GM23338 (cell line): ENCODE data around the gene CHST11. TPM values are rescaled to one million over a fixed set of nuclear protein-coding genes. Genes with fewer than 3 reads are reported as not detected.

Experiments
- ATAC-seq: fragments of 200-7000 bp; cut with Tn5 transposase; 3 replicates; pipeline ENCODE4 v1.9.1; 2020
- DNase-seq: peaks from one replicate; pipeline ENCODE4 v3.0.0-alpha.2; 2015; ENCODE audit warnings: low spot score
- H2AFZ ChIP-seq: fragments of 200-600 bp; sonication (generic); 2 replicates; pipeline ENCODE4 v1.8.0; 2016; ENCODE audit warnings: antibody characterized with exemption, mild to moderate bottlenecking, moderate library complexity
- H3F3A ChIP-seq: fragments of 200-600 bp; sonication (generic); replicated peaks from 2 replicates; pipeline ENCODE4 v1.8.0; 2017; ENCODE audit warnings: antibody characterized with exemption, mixed run types, low read depth
- H3K27ac ChIP-seq: fragments of 200-600 bp; sonication (generic); 2 replicates; pipeline ENCODE4 v1.6.1; 2016; ENCODE audit warnings: low read depth
- H3K27me3 ChIP-seq: fragments of 200-600 bp; sonication (generic); 2 replicates; pipeline ENCODE4 v1.8.0; 2016; ENCODE audit warnings: mild to moderate bottlenecking, mixed run types, moderate library complexity; ENCODE audit not compliant: insufficient read depth
- H3K36me3 ChIP-seq: fragments of 200-600 bp; sonication (generic); 2 replicates; pipeline ENCODE4 v1.8.0; 2016; ENCODE audit warnings: mild to moderate bottlenecking; ENCODE audit not compliant: insufficient read depth
- H3K4me1 ChIP-seq: fragments of 200-600 bp; sonication (generic); 2 replicates; pipeline ENCODE4 v1.8.0; 2016; ENCODE audit warnings: mild to moderate bottlenecking, moderate library complexity; ENCODE audit not compliant: insufficient read depth
- H3K4me2 ChIP-seq: fragments of 200-600 bp; sonication (generic); 2 replicates; pipeline ENCODE4 v1.7.1; 2017; ENCODE audit warnings: mixed run types
- H3K4me3 ChIP-seq: fragments of 200-600 bp; sonication (generic); 2 replicates; pipeline ENCODE4 v1.6.1; 2016; ENCODE audit warnings: mixed run types
- H3K79me2 ChIP-seq: fragments of 200-600 bp; sonication (generic); replicated peaks from 2 replicates; pipeline ENCODE4 v1.8.0; 2017; ENCODE audit warnings: mild to moderate bottlenecking; ENCODE audit not compliant: insufficient read depth
- H3K9me2 ChIP-seq: fragments of 200-600 bp; sonication (generic); 2 replicates; pipeline ENCODE4 v1.8.0; 2017; ENCODE audit not compliant: insufficient read depth
- H4K20me1 ChIP-seq: fragments of 200-600 bp; sonication (generic); replicated peaks from 2 replicates; pipeline ENCODE4 v1.8.0; 2017; ENCODE audit warnings: mild to moderate bottlenecking; ENCODE audit not compliant: insufficient read depth
- H3K27ac Mint-ChIP-seq: 2 replicates; pipeline ENCODE4 v1.8.0; 2020; ENCODE audit warnings: inconsistent platforms, mild to moderate bottlenecking, moderate library complexity, mixed read lengths
- H3K27me3 Mint-ChIP-seq: 3 replicates; pipeline ENCODE4 v1.8.0; 2022; ENCODE audit warnings: low read depth, mild to moderate bottlenecking, moderate library complexity, mixed read lengths, inconsistent platforms; ENCODE audit not compliant: insufficient read depth, poor library complexity
- H3K36me3 Mint-ChIP-seq: 3 replicates; pipeline ENCODE4 v1.8.0; 2021; ENCODE audit warnings: low read depth, mild to moderate bottlenecking, inconsistent platforms, moderate library complexity, mixed read lengths
- H3K4me1 Mint-ChIP-seq: 3 replicates; pipeline ENCODE4 v1.8.0; 2020; ENCODE audit warnings: mild to moderate bottlenecking, inconsistent platforms, mixed read lengths
- H3K4me3 Mint-ChIP-seq: 3 replicates; pipeline ENCODE4 v1.8.0; 2021; ENCODE audit warnings: moderate library complexity, mild to moderate bottlenecking, inconsistent platforms, mixed read lengths
- H3K9me3 Mint-ChIP-seq: 3 replicates; pipeline ENCODE4 v1.8.0; 2020; ENCODE audit warnings: moderate library complexity, mild to moderate bottlenecking, inconsistent platforms, mixed read lengths
- CREB1 ChIP-seq: fragments of 250-450 bp; sonication (Bioruptor Pico); IDR thresholded peaks from 2 replicates; pipeline ENCODE4 v1.5.0; 2020; ENCODE audit warnings: low read depth, mild to moderate bottlenecking, moderate library complexity
- CTCF ChIP-seq, 2 experiments: fragments of 200-600 bp in 1 of 2; sonication (generic) in 1 of 2; conservative IDR thresholded peaks; 2 replicates each; pipeline versions ENCODE4 v1.5.1 to v1.6.1; 2016 to 2017; ENCODE audit warnings: antibody characterized with exemption in 2 of 2, low read depth in 2 of 2, mild to moderate bottlenecking in 2 of 2, moderate library complexity in 1 of 2
- JUNB ChIP-seq: IDR thresholded peaks from one replicate; pipeline ENCODE4 v1.6.1; 2016; ENCODE audit warnings: antibody characterized with exemption; ENCODE audit not compliant: unreplicated experiment
- POLR2AphosphoS5 ChIP-seq: IDR thresholded peaks from 2 replicates; pipeline ENCODE4 v1.6.1; 2016; ENCODE audit warnings: antibody characterized with exemption, low read depth
- STAT1 ChIP-seq: IDR thresholded peaks from one replicate; pipeline ENCODE4 v1.6.1; 2016; ENCODE audit warnings: antibody characterized with exemption; ENCODE audit not compliant: unreplicated experiment
- ZNF331 ChIP-seq: fragments of 250-450 bp; sonication (Bioruptor Pico); IDR thresholded peaks from 2 replicates; pipeline ENCODE4 v1.5.0; 2020; ENCODE audit warnings: low read depth, mild to moderate bottlenecking, moderate library complexity
- ZNF462 ChIP-seq: fragments of 250-450 bp; sonication (Bioruptor Pico); IDR thresholded peaks from 2 replicates; pipeline ENCODE4 v1.5.0; 2020; ENCODE audit warnings: mild to moderate bottlenecking, moderate library complexity
- long read RNA-seq: library from polyadenylated mRNA; unstranded; transcript quantifications from one replicate; pipeline ENCODE4 v2.0.0, GENCODE V29; 2020; ENCODE audit not compliant: unreplicated experiment
- polyA plus RNA-seq: library from polyadenylated mRNA; unstranded; fragments of >200 nt; fragmentation: Nextera tagmentation; extraction: Ambion mirVana; gene quantifications from 2 replicates; pipeline ENCODE4 v1.2.1, GENCODE V29; 2016
- total RNA-seq: library from RNA; depleted of rRNA; stranded (reverse); fragments of >200 nt; shearing (Covaris generic); gene quantifications from 2 replicates; pipeline ENCODE4 v1.2.3, GENCODE V29; 2014; rRNA removed
- TF ChIP-seq, protein P1 (sequence below): IDR thresholded peaks from 2 replicates; pipeline ENCODE4 v1.6.1; 2016; ENCODE audit warnings: antibody characterized with exemption

Gene CHST11
- total RNA-seq (13.4 and 25.7 TPM in 2 replicates), polyA plus RNA-seq (6.9 and 7.7 TPM in 2 replicates)
- long read RNA-seq, full-length matches to known transcripts = 8 of 9 reads
- long read RNA-seq, partial matches to known transcripts = 0 of 9 reads
- long read RNA-seq, other reads (novel, unspliced or antisense) = 1 of 9 reads

- Histone ChIP-seq H3K4me3 (peak within 1 kb of the TSS; percentile 99), H3K4me2 (peak within 1 kb of the TSS; percentile 81), H3K36me3 (no peaks in the 10 kb centered on the region), H3K9me2 (no peaks in the 10 kb centered on the region), H3K79me2 (peaks cover 29% of the 10 kb centered on the region), H3K27ac (no peak within 1 kb of the TSS), H2AFZ (peak within 1 kb of the TSS; percentile 97), H3F3A (0 out of 2 replicates have a peak, but pooled peaks cover 9% of the 10 kb centered on the region), H3K4me1 (peaks cover 32% of the 10 kb centered on the region), H4K20me1 (peaks cover 7% of the 10 kb centered on the region; the same call in 1 of the 2 replicates), H3K27me3 (peaks cover 41% of the 10 kb centered on the region)
- peak within 1 kb of the TSS; percentile 90 for H3K4me3 Mint-ChIP-seq
- DNase-seq (peak; percentile 96), ATAC-seq (peak; percentile 74)
- peaks cover 42% of the 10 kb centered on the region for H3K27me3 Mint-ChIP-seq
- no peaks in the 10 kb centered on the region; the same call in 2 of the 3 replicates for H3K36me3 Mint-ChIP-seq
- H3K9me3 Mint-ChIP-seq = no peaks in the 10 kb centered on the region; the same call in 2 of the 3 replicates
- peak within 1 kb of the TSS; percentile 80; the same call in 1 of the 2 replicates for H3K27ac Mint-ChIP-seq
- peaks cover 45% of the 10 kb centered on the region for H3K4me1 Mint-ChIP-seq
- TF ChIP-seq CREB1 (CRISPR knock-in tag) (peak; percentile 73), CTCF (conservative IDR thresholded peaks at IDR 0.05; ENCODE audit: low read depth in 2 of 2) (peak; percentile 16 to 33; a peak in 3 of 4 replicates), POLR2AphosphoS5 (no peak)
Observed at GRCh38 chr12:104456417-104456949, at the start of gene CHST11. TSS of gene CHST11 (plus strand) at chr12:104456948.

GRCh38 chr12:104407438-104407837 is 49.3 kb upstream of the CHST11 start:
- Histone ChIP-seq H2AFZ (no peak overlapping the region), H3K4me2 (no peak overlapping the region), H3K4me1 (peaks cover under 1% of the 10 kb centered on the region; the same call in 1 of the 2 replicates), H3K4me3 (no peak overlapping the region), H4K20me1 (no peaks in the 10 kb centered on the region), H3K36me3 (no peaks in the 10 kb centered on the region), H3F3A (no peaks in the 10 kb centered on the region), H3K9me2 (no peaks in the 10 kb centered on the region), H3K27me3 (no peaks in the 10 kb centered on the region), H3K79me2 (no peaks in the 10 kb centered on the region), H3K27ac (no peak overlapping the region)
- Mint-ChIP-seq H3K27me3 (peaks cover 2% of the 10 kb centered on the region), H3K4me1 (peaks cover 6% of the 10 kb centered on the region; the same call in 2 of the 3 replicates), H3K4me3 (no peak overlapping the region), H3K27ac (no peak overlapping the region), H3K9me3 (peaks cover 17% of the 10 kb centered on the region), H3K36me3 (peaks cover 5% of the 10 kb centered on the region; the same call in 2 of the 3 replicates)
- ATAC-seq (no peak), DNase-seq (no peak)
- TF ChIP-seq ZNF462 (CRISPR knock-in tag) (no peak), STAT1 (no peak), CTCF (conservative IDR thresholded peaks at IDR 0.05; ENCODE audit: low read depth in 2 of 2) (no peak), ZNF331 (CRISPR knock-in tag) (no peak), POLR2AphosphoS5 (no peak), JUNB (no peak)
- TF ChIP-seq, protein P1, sequence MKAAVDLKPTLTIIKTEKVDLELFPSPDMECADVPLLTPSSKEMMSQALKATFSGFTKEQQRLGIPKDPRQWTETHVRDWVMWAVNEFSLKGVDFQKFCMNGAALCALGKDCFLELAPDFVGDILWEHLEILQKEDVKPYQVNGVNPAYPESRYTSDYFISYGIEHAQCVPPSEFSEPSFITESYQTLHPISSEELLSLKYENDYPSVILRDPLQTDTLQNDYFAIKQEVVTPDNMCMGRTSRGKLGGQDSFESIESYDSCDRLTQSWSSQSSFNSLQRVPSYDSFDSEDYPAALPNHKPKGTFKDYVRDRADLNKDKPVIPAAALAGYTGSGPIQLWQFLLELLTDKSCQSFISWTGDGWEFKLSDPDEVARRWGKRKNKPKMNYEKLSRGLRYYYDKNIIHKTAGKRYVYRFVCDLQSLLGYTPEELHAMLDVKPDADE = no peak
